ENCODE measurements around the gene SEPTIN12.

GRCh38 chr16:4736546-4736945 is 51.6 kb downstream of the SEPTIN12 start:
- TF ChIP-seq CTCF (IDR thresholded peaks at IDR 0.05) (no peak), REST (IDR thresholded peaks at IDR 0.05; ENCODE audit: insufficient read depth in 1 of 2, low read depth in 2 of 2, low read length in 1 of 2) (no peak), TCF7L2 (IDR thresholded peaks at IDR 0.05; ENCODE audit: low read depth, low read length) (no peak), POLR2AphosphoS5 (IDR thresholded peaks at IDR 0.05; ENCODE audit: low read depth, low read length) (no peak), SIN3A (IDR thresholded peaks at IDR 0.05; ENCODE audit: borderline replicate concordance, insufficient read depth, low read depth, low read length) (no peak)

All from Panc1 (cell line).